HL-60 (cell line): ENCODE data around the gene NBL1.

Experiments used
- DNase-seq, 2 experiments: peaks; one replicate each; pipeline ENCODE4 v3.0.0-alpha.2; 2010 to 2020; ENCODE audit warnings: low read depth in 1 of 2, low spot score in 1 of 2
- H3K27ac ChIP-seq: fragments of 250-450 bp; sonication (Bioruptor Pico); replicated peaks from 2 replicates; pipeline ENCODE4 v1.5.1; 2020; ENCODE audit warnings: mild to moderate bottlenecking, moderate library complexity
- H3K27me3 ChIP-seq: fragments of 250-450 bp; sonication (Bioruptor Pico); 2 replicates; pipeline ENCODE4 v1.5.1; 2021; ENCODE audit warnings: mild to moderate bottlenecking, moderate library complexity; ENCODE audit not compliant: insufficient read depth, poor library complexity, severe bottlenecking
- H3K4me3 ChIP-seq: replicated peaks from 2 replicates; pipeline ENCODE4 v1.5.1; 2011; ENCODE audit warnings: mild to moderate bottlenecking, control low read depth, low read length; ENCODE audit not compliant: insufficient read depth
- GABPA ChIP-seq: IDR thresholded peaks from 2 replicates; pipeline ENCODE4 v1.6.1; 2012; ENCODE audit warnings: low read depth
- POLR2AphosphoS5 ChIP-seq: IDR thresholded peaks from 2 replicates; pipeline ENCODE4 v1.6.1; 2012; ENCODE audit warnings: low read depth
- SPI1 ChIP-seq: IDR thresholded peaks from 2 replicates; pipeline ENCODE4 v1.6.1; 2012; ENCODE audit warnings: low read depth, mild to moderate bottlenecking, borderline replicate concordance
- TF ChIP-seq, protein P1 (sequence below): IDR thresholded peaks from one replicate; pipeline ENCODE4 v1.5.1; 2011; ENCODE audit warnings: low read length, control low read depth, inconsistent platforms; ENCODE audit not compliant: insufficient read depth
- TF ChIP-seq, protein P2 (sequence below): IDR thresholded peaks from 2 replicates; pipeline ENCODE4 v1.6.1; 2012; ENCODE audit warnings: low read depth; ENCODE audit not compliant: insufficient replicate concordance

The NBL1 gene

DNA sequence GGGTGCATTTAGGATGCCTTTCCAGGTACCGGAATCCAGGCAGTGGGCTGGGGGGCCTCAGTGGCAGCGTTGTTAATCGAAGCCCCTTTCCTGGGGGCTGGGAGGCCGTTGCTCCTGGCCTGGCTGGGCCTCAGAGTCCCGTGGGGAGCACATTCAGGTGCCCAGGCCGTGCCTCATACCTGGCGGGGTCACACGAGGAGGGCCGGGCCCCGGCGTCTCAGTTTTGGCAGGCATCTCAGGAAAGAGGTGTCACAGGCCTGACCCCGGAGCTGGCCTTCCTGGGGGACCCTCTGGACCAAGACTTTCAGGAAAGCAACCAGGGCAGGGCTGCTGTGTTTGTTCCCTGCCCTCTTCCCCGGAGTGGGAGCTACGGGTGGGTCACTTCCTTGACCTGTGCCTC, 4.1 kb downstream of the NBL1 start:
- Histone ChIP-seq H3K27me3 (peaks cover 20% of the 10 kb centered on the region), H3K4me3 (no peak overlapping the region), H3K27ac (no peak overlapping the region)
- no peak for DNase-seq
- TF ChIP-seq, protein P1, sequence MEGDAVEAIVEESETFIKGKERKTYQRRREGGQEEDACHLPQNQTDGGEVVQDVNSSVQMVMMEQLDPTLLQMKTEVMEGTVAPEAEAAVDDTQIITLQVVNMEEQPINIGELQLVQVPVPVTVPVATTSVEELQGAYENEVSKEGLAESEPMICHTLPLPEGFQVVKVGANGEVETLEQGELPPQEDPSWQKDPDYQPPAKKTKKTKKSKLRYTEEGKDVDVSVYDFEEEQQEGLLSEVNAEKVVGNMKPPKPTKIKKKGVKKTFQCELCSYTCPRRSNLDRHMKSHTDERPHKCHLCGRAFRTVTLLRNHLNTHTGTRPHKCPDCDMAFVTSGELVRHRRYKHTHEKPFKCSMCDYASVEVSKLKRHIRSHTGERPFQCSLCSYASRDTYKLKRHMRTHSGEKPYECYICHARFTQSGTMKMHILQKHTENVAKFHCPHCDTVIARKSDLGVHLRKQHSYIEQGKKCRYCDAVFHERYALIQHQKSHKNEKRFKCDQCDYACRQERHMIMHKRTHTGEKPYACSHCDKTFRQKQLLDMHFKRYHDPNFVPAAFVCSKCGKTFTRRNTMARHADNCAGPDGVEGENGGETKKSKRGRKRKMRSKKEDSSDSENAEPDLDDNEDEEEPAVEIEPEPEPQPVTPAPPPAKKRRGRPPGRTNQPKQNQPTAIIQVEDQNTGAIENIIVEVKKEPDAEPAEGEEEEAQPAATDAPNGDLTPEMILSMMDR = no peak
- TF ChIP-seq, protein P2, sequence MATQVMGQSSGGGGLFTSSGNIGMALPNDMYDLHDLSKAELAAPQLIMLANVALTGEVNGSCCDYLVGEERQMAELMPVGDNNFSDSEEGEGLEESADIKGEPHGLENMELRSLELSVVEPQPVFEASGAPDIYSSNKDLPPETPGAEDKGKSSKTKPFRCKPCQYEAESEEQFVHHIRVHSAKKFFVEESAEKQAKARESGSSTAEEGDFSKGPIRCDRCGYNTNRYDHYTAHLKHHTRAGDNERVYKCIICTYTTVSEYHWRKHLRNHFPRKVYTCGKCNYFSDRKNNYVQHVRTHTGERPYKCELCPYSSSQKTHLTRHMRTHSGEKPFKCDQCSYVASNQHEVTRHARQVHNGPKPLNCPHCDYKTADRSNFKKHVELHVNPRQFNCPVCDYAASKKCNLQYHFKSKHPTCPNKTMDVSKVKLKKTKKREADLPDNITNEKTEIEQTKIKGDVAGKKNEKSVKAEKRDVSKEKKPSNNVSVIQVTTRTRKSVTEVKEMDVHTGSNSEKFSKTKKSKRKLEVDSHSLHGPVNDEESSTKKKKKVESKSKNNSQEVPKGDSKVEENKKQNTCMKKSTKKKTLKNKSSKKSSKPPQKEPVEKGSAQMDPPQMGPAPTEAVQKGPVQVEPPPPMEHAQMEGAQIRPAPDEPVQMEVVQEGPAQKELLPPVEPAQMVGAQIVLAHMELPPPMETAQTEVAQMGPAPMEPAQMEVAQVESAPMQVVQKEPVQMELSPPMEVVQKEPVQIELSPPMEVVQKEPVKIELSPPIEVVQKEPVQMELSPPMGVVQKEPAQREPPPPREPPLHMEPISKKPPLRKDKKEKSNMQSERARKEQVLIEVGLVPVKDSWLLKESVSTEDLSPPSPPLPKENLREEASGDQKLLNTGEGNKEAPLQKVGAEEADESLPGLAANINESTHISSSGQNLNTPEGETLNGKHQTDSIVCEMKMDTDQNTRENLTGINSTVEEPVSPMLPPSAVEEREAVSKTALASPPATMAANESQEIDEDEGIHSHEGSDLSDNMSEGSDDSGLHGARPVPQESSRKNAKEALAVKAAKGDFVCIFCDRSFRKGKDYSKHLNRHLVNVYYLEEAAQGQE = no peak
- TF ChIP-seq GABPA = no peak
- no peak for TF ChIP-seq SPI1

DNA sequence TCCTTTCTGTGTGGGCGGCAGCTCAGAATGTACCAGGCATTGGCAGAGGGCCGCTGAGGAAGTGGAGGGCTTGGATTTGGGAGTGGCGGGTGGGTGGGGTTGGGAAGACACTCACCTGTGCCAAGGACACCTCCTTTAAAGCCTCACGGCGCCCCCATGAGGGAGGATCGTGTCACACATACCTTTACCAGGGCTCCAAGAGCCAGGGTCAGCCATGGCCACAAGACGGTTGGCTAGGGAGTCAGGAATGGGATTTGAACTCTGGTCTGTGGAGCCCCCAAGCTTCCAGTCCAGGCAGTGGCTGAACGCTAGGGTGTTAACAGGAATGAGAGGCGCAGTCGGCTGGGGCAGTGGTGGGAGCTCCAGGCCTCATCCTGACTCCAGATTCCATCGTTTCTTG, 4.6 kb downstream of the NBL1 start:
- DNase-seq = no peak

DNA sequence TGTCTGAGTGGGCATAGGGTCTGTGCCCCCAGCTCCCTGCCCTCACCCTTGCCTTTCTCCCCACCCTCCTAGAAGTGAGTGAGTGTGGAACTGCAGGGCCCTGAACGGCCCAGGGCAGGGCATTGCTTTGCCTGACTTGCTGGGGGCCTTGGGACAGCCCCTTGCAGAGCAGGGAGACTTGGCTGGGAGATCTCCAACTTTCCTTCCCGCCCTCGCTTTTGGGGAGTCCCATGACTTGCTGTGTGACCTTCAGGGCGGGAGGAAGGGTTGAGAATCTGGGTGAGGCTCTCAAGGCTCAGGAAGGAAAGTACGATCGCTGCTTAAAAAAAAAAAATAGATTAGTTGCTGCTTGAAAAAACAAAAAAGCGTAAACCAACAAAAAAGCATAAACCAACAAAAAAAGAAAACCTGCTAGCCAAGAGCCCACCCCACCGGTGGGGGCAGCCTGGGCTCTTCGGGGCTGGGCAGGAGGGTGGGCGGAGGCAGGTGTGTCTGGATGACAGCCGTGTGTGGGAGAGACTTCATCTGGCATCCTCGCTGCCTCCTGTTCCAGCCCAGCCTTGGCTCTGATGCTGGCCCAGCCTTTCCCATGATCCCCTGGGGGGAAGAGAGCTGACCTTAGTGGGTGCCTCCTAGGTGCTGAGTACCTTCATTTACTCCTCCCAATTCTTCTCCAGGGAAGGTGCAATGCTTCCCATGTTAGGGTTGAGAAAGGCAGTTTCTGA, 6.5 kb downstream of the NBL1 start:
- Histone ChIP-seq H3K27ac (no peak overlapping the region), H3K4me3 (no peak overlapping the region), H3K27me3 (peaks cover 5% of the 10 kb centered on the region)
- no peak for DNase-seq
- TF ChIP-seq SPI1 = no peak
- TF ChIP-seq, protein P2 = no peak
- no peak for TF ChIP-seq POLR2AphosphoS5
- TF ChIP-seq GABPA = no peak
- TF ChIP-seq, protein P1 = no peak

More for the DNA sequence above, 4.6 kb downstream of the NBL1 start:
- Histone ChIP-seq H3K4me3 (no peak overlapping the region), H3K27ac (no peak overlapping the region), H3K27me3 (peaks cover 16% of the 10 kb centered on the region)
- TF ChIP-seq POLR2AphosphoS5 = no peak
- TF ChIP-seq, protein P1 = no peak
- TF ChIP-seq, protein P2 = no peak
- TF ChIP-seq GABPA = no peak
- no peak for TF ChIP-seq SPI1
